Lung (tissue), 12 donors: ENCODE data around the gene ZSCAN10. TPM values are rescaled to one million over a fixed set of nuclear protein-coding genes. Genes with fewer than 3 reads are reported as not detected.
"Not testable (repeated sequence)": the region's sequence is repeated elsewhere in the genome, so short reads cannot be mapped to it uniquely, and the experiment has no call there.

Experiments used
- ATAC-seq: fragments of 200-7000 bp; cut with Tn5 transposase; one replicate; pipeline ENCODE4 v1.9.1; 2020; ENCODE audit warnings: moderate number of reproducible peaks; ENCODE audit not compliant: insufficient read depth, low FRiP score
- DNase-seq, 3 donors: peaks; one replicate each; pipeline ENCODE4 v3.0.0-alpha.2; 2013 to 2017
- H3K27ac ChIP-seq, 2 donors: one replicate each; pipeline ENCODE4 v1.5.1; 2013; ENCODE audit warnings: mild to moderate bottlenecking in 2 of 2, moderate library complexity in 2 of 2, control low read depth in 1 of 2, inconsistent platforms in 1 of 2, low read depth in 1 of 2, low read length in 1 of 2
- H3K27me3 ChIP-seq, 3 donors: one replicate each; pipeline ENCODE4 v1.5.1; 2013; ENCODE audit warnings: low read length in 2 of 3; ENCODE audit not compliant: control insufficient read depth in 3 of 3, insufficient read depth in 3 of 3
- H3K36me3 ChIP-seq, 4 donors: one replicate each; pipeline ENCODE4 v1.5.1; 2013; ENCODE audit warnings: low read length in 4 of 4, mild to moderate bottlenecking in 1 of 4, moderate library complexity in 1 of 4; ENCODE audit not compliant: control insufficient read depth in 4 of 4, insufficient read depth in 4 of 4
- H3K4me1 ChIP-seq, 5 donors: one replicate each; pipeline ENCODE4 v1.5.1; 2013; ENCODE audit warnings: low read length in 5 of 5, mild to moderate bottlenecking in 2 of 5, moderate library complexity in 1 of 5; ENCODE audit not compliant: control insufficient read depth in 5 of 5, insufficient read depth in 5 of 5
- H3K4me3 ChIP-seq: one replicate; pipeline ENCODE4 v1.5.1; 2013; ENCODE audit warnings: mild to moderate bottlenecking, control low read depth, moderate library complexity
- H3K9ac ChIP-seq, 2 donors: one replicate each; pipeline ENCODE4 v1.5.1; 2013; ENCODE audit warnings: low read length in 2 of 2, control low read depth in 1 of 2; ENCODE audit not compliant: insufficient read depth in 1 of 2
- H3K9me3 ChIP-seq, 4 donors: one replicate each; pipeline ENCODE4 v1.5.1; 2013; ENCODE audit warnings: low read length in 3 of 4, mild to moderate bottlenecking in 1 of 4, moderate library complexity in 1 of 4; ENCODE audit not compliant: control insufficient read depth in 4 of 4, insufficient read depth in 3 of 4
- CTCF ChIP-seq: IDR thresholded peaks from 2 replicates; pipeline ENCODE4 v1.5.1; 2012; ENCODE audit warnings: mild to moderate bottlenecking; ENCODE audit errors: control extremely low read depth, extremely low read depth
- WGBS, 2 donors: extraction: QIAGEN DNeasy Blood & Tissue Kit; methylation state at CpG; one replicate each; pipeline ENCODE4 v1.1.7; 2013; 5-methylcytosine and 5-hydroxymethylcytosine counted together
- polyA plus RNA-seq, 2 donors: library from polyadenylated mRNA; stranded (reverse); fragments of 200-250 nt; gene quantifications; one replicate each; pipeline ENCODE4 v1.2.1, GENCODE V29; 2013
- total RNA-seq, 2 donors: library from RNA; depleted of rRNA in 1 of 2; stranded (reverse); fragments of >200 nt in 1 of 2; gene quantifications; one replicate each; pipeline ENCODE4 v1.2.1, GENCODE V29; 2014 to 2021
- donor health status: control.
- donor health status: control.
- donor health status: Bipolar disorder and iron deficiency.
- donor health status: healthy.
- donor health status: DM: yes; HTN: yes; CAD: no.

ZSCAN10 gene
- total and polyA plus RNA-seq, 4 donors = 0.02 to 0.21 TPM; not detected in 2

DNA sequence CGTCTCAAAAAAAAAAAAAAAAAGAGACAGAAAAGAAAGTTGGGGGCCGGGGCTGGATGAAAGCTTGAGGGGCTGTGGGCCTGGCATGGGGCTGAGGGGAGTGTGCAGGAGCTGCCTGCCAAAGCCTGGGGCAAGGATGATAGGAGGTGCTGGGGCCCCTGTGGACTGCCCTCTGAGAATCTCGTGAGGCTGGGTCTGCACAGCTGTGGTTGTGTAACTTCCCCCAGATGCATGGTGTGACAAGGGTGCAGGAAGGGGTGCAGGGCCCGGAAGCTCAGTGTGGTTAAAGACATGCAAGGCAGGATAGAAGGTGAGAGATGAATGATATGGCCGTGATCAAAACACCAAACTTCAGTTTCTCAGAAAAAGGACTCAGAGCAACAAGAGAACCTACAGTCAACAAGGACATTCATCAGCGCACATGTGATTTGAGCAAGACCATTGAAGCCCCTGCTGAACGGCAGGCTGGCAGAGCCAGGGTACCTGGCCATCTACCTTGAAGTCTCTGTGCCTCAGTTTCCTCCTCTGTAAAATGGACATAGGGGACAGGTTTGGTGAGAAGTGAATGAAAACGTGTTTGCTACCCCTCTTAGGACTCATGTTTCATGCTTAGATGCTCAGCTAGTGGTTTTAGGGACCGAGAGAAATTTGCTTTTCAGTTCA, 24.1 kb downstream of the ZSCAN10 start:
- Histone ChIP-seq H3K9me3 (no peaks in the 10 kb centered on the region), H3K27me3 (peaks cover 0 to 7% (median 0%) of the 10 kb centered on the region in 3 donors), H3K4me1 (peaks cover 0 to 5% (median 0%) of the 10 kb centered on the region in 5 donors), H3K27ac (peak overlapping the region in 1 of 2 donors; percentile 45), H3K36me3 (no peaks in the 10 kb centered on the region), H3K9ac (no peak overlapping the region), H3K4me3 (no peak overlapping the region)
- no peak for TF ChIP-seq CTCF
- WGBS, 2 donors = 24 to 51% methylated on average over 9 of the region's 9 CpGs
- DNase-seq (no peak), ATAC-seq (no peak)

GRCh38 chr16:3073448-3073847, 25.6 kb downstream of the ZSCAN10 start:
- DNase-seq (no peak), ATAC-seq (no peak)
- 80 to 88% methylated on average over 7 of the region's 7 CpGs for WGBS, 2 donors
- TF ChIP-seq CTCF = no peak
- H3K36me3 ChIP-seq = peaks cover 0 to 9% (median 0%) of the 10 kb centered on the region in 4 donors
- H3K4me3 ChIP-seq = no peak overlapping the region
- H3K9me3 ChIP-seq = no peaks in the 10 kb centered on the region
- no peak overlapping the region for H3K27ac ChIP-seq
- H3K27me3 ChIP-seq = peaks cover 0 to 7% (median 0%) of the 10 kb centered on the region in 3 donors
- peaks cover 0 to 5% (median 2%) of the 10 kb centered on the region in 5 donors for H3K4me1 ChIP-seq
- H3K9ac ChIP-seq = no peak overlapping the region

DNA sequence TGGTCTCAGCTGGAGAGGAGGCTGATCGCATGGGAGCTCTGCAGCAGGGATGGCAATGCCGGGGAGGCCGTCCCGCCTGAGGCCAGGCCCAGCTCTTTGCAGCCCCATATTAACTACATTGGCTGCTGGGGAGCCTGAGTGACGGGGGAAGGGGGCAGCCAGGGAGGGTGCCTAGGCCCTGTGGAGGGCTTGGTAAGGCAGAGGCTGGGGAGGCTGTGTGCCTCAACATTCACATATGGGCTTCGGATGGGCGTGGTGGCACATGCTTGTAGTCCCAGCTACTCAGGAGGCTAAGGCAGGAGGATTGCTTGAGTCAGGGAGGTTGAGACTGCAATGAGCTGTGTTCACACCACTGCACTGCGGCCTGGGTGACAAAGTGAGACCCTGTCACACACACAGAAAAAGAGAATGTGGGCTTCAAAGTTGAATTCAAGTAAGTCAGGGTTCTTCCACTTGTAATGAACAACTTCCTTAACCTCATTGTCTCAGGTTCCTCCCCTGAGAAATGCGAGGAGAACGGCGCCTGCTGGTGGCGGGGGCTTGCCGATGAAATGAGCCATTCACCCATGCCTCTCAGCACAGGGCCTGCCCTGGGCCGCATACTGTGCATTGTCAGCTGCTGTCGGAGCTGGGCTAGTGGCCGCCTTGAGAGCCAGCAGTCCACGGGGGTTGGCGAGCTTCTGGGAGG, 26.4 kb downstream of the ZSCAN10 start:
- ATAC-seq = not testable (repeated sequence)

DNA sequence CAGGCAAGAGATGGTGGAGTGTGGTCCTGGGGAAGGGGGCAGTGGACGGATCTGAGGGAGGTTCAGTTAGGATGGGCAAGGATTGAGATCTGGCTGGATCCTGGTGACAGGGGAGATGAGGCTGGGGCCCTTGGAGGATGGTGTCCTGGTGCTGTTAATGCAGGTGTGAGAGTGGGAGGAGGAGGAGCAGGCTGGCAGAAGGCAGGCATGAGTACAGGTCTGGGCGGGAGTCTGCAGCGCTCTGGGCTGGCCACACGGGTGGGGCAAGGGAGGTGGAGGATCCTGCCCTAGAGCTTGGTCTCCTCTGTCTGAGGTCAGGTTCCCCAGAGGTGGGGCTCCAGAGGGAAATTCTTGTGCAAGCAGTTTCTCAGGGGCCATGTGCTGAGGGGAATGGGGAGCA, 26.9 kb downstream of the ZSCAN10 start:
- not testable (repeated sequence) for H3K9me3 ChIP-seq, ATAC-seq, H3K27ac ChIP-seq, H3K4me3 ChIP-seq, H3K27me3 ChIP-seq, H3K9ac ChIP-seq, DNase-seq
- H3K4me1 ChIP-seq = peaks cover 0 to 12% (median 0%) of the 10 kb centered on the region in 5 donors
- 30 to 51% methylated on average over 3 of the region's 4 CpGs for WGBS, 2 donors
- H3K36me3 ChIP-seq = peaks cover 0 to 17% (median 0%) of the 10 kb centered on the region in 4 donors

More for the DNA sequence above, 26.4 kb downstream of the ZSCAN10 start:
- not testable (repeated sequence) for H3K4me3 ChIP-seq, H3K4me1 ChIP-seq, DNase-seq, H3K9ac ChIP-seq, H3K27ac ChIP-seq, H3K27me3 ChIP-seq, H3K9me3 ChIP-seq
- 64 to 66% methylated on average over 8 to 9 of the region's 18 CpGs for WGBS, 2 donors
- H3K36me3 ChIP-seq = peaks cover 0 to 13% (median 0%) of the 10 kb centered on the region in 4 donors
